Neural progenitor cell (in vitro differentiated cells): ENCODE data around the gene RAPGEF2.

Experiments
- CTCF ChIP-seq: fragments of 200-600 bp; sonication (generic); IDR thresholded peaks from 2 replicates; pipeline ENCODE4 v1.5.1; 2017; ENCODE audit warnings: antibody characterized with exemption, mild to moderate bottlenecking
- EZH2 ChIP-seq: fragments of 200-600 bp; sonication (generic); IDR thresholded peaks from 2 replicates; pipeline ENCODE4 v1.6.1; 2017; ENCODE audit warnings: antibody characterized with exemption, mild to moderate bottlenecking, moderate library complexity

- TF ChIP-seq EZH2: no peak
- TF ChIP-seq CTCF: no peak
These were observed 167.1 kb downstream of the RAPGEF2 start for GRCh38 chr4:159269956-159270355.
